HTR-8/SVneo (cell line): Measurements from ENCODE around the gene MARCHF3.

Experiments used
- DNase-seq: peaks from one replicate; pipeline ENCODE4 v3.0.0; 2011; ENCODE audit warnings: low spot score, mixed read lengths; ENCODE audit not compliant: insufficient read length
- FAIRE-seq: peaks from 2 replicates; lab custom pipeline; 2011; peaks lifted over from hg19 to GRCh38; lab: Jason Lieb, UNC

The MARCHF3 gene

GRCh38 chr5:126836778-126837177 is 193.6 kb downstream of the MARCHF3 start:
- DNase-seq (no peak), FAIRE-seq (no peak)

GRCh38 chr5:126831156-126831555 is 199.2 kb downstream of the MARCHF3 start:
- DNase-seq (no peak), FAIRE-seq (no peak)

- DNase-seq = no peak
- no peak for FAIRE-seq
These were observed 200.3 kb downstream of the MARCHF3 start for GRCh38 chr5:126830061-126830460.

GRCh38 chr5:126829098-126829497 is 201.3 kb downstream of the MARCHF3 start:
- no peak for DNase-seq
- no peak for FAIRE-seq

GRCh38 chr5:126826619-126827215 is 203.6 kb downstream of the MARCHF3 start:
- FAIRE-seq = no peak
- no peak for DNase-seq

- FAIRE-seq (no peak), DNase-seq (no peak)
These were observed 211.1 kb downstream of the MARCHF3 start for GRCh38 chr5:126819253-126819652.

- DNase-seq (no peak), FAIRE-seq (no peak)
These were observed 211.6 kb downstream of the MARCHF3 start for GRCh38 chr5:126818736-126819135.
